ENCODE results near the gene PRKCE.

GRCh38 chr2:46130511-46130910 is 479.0 kb downstream of the PRKCE start:
- TF ChIP-seq CTCF (IDR thresholded peaks at IDR 0.05) (no peak), POLR2A (IDR thresholded peaks at IDR 0.05) (no peak)
